GM20431 (cell line): ENCODE data around the gene SURF4.
"Not testable (repeated sequence)": the region's sequence is repeated elsewhere in the genome, so short reads cannot be mapped to it uniquely, and the experiment has no call there.

Source experiments
- in situ Hi-C: fragments of 300-500 bp; cut with MseI, MboI; formaldehyde crosslinking; loops from one replicate; pipeline ENCODE4 v1.15.0; 2020; ENCODE audit warnings: low sequenced_read_pairs; ENCODE audit not compliant: unreplicated experiment

Gene SURF4

GRCh38 chr9:133400292-133400691, 24.4 kb upstream of the SURF4 start:
- in situ Hi-C loops: no loop called here

GRCh38 chr9:133397895-133398294, 22.0 kb upstream of the SURF4 start:
- in situ Hi-C loops: no loop called here

GRCh38 chr9:133397370-133397769, 21.5 kb upstream of the SURF4 start:
- in situ Hi-C loops: no loop called here

- in situ Hi-C loops: no loop called here
Observed at GRCh38 chr9:133396952-133397351, 21.1 kb upstream of the SURF4 start.

GRCh38 chr9:133394687-133395271, 18.9 kb upstream of the SURF4 start:
- in situ Hi-C loops: no loop called here

GRCh38 chr9:133393399-133393798, 17.5 kb upstream of the SURF4 start:
- in situ Hi-C loops: no loop called here

- in situ Hi-C loops: not testable (repeated sequence)
Observed at GRCh38 chr9:133392308-133392707, 16.4 kb upstream of the SURF4 start.

- in situ Hi-C loops: not testable (repeated sequence)
Observed at GRCh38 chr9:133391449-133391848, 15.6 kb upstream of the SURF4 start.

GRCh38 chr9:133390713-133391112, 14.9 kb upstream of the SURF4 start:
- in situ Hi-C loops: no loop called here

GRCh38 chr9:133389562-133389961, 13.7 kb upstream of the SURF4 start:
- in situ Hi-C loops: no loop called here

GRCh38 chr9:133389025-133389557, 13.2 kb upstream of the SURF4 start:
- in situ Hi-C loops: no loop called here

- in situ Hi-C loops: no loop called here
Observed at GRCh38 chr9:133387680-133388079, 11.8 kb upstream of the SURF4 start.

- in situ Hi-C loops: no loop called here
Observed at GRCh38 chr9:133386338-133386737, 10.5 kb upstream of the SURF4 start.

GRCh38 chr9:133385452-133385851, 9.6 kb upstream of the SURF4 start:
- in situ Hi-C loops: no loop called here

- in situ Hi-C loops: no loop called here
Observed at GRCh38 chr9:133384736-133385321, 9.0 kb upstream of the SURF4 start.

- in situ Hi-C loops: no loop called here
Observed at GRCh38 chr9:133383438-133383837, 7.6 kb upstream of the SURF4 start.

GRCh38 chr9:133382507-133383141, 6.8 kb upstream of the SURF4 start:
- in situ Hi-C loops: no loop called here

GRCh38 chr9:133380734-133381133, 4.9 kb upstream of the SURF4 start:
- in situ Hi-C loops: no loop called here

GRCh38 chr9:133379153-133380086, 3.6 kb upstream of the SURF4 start:
- in situ Hi-C loops: no loop called here

GRCh38 chr9:133378408-133378962, 2.6 kb upstream of the SURF4 start:
- in situ Hi-C loops: no loop called here
